Jurkat, Clone E6-1 (cell line): ENCODE data around the gene C14orf93.

Experiments used
- DNase-seq: peaks from one replicate; pipeline ENCODE4 v3.0.0-alpha.2; 2011; ENCODE audit warnings: low read depth, low spot score
- H3K4me3 ChIP-seq: 2 replicates; pipeline ENCODE4 v1.5.1; 2011; ENCODE audit warnings: mild to moderate bottlenecking, low read length, control low read depth, moderate library complexity

Gene C14orf93

DNA sequence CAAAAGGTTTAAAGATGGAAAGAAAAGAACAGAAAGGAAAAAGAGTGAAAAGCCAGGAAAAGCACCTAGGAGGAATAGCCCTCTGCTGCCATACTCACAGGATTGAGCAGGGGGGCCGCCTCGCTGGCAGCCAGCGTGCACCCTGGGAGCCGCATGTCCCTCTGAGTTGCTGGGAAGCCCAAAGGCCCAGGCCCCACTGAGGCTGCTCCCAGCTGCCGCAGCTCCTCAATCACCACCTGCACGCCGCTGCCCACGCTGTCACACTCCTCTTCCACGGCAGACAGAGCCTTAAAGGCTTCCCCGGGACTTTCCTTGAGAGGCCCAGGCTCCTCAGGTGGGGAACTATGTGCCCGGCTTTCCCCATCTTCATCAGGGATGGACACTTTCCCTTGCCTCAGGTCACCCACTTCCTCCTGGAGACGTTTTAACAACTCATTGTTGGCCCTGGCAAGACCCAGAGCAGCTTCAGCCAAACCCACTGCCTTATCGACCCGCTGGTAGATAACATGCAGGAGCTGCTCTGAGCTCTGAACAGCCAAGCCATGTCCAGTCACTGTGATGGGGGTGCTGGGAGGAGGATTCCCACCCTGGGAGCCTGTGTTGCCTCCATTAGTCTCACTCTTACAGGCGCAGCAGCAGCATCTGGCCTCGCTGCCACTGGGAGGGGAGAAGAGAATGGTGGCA is 11.5 kb downstream of the C14orf93 start:
- DNase-seq: no peak
- no peak overlapping the region for H3K4me3 ChIP-seq

GRCh38 chr14:22997676-22998323 is 12.1 kb downstream of the C14orf93 start:
- no peak for DNase-seq
- H3K4me3 ChIP-seq: no peak overlapping the region

- no peak overlapping the region for H3K4me3 ChIP-seq
- DNase-seq: no peak
These were observed 12.9 kb downstream of the C14orf93 start for GRCh38 chr14:22996768-22997654.

- H3K4me3 ChIP-seq: no peak overlapping the region
- no peak for DNase-seq
These were observed 13.9 kb downstream of the C14orf93 start for GRCh38 chr14:22995889-22996625.

- no peak overlapping the region for H3K4me3 ChIP-seq
- no peak for DNase-seq
These were observed 15.1 kb downstream of the C14orf93 start for GRCh38 chr14:22994762-22995275.

DNA sequence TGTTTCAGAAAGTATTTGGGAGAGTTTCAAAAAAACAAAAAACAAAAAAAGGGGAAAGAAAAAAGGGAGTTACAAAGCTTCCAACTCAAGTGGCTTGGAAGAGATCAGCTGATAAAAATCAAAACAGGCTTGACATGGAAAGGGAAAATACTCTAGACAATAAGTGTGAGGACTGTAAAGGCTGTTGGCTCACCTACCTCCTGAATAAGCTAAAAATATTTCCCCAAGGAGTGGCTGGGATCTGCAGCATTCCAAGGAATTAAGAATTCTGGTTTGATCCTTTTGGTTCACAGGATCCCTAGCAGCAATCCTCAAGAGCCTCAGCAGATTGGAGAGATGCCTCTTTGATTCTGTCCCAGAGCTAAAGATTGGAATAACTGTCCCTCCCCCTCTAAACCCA is 16.4 kb downstream of the C14orf93 start:
- no peak for DNase-seq
- H3K4me3 ChIP-seq: no peak overlapping the region

DNA sequence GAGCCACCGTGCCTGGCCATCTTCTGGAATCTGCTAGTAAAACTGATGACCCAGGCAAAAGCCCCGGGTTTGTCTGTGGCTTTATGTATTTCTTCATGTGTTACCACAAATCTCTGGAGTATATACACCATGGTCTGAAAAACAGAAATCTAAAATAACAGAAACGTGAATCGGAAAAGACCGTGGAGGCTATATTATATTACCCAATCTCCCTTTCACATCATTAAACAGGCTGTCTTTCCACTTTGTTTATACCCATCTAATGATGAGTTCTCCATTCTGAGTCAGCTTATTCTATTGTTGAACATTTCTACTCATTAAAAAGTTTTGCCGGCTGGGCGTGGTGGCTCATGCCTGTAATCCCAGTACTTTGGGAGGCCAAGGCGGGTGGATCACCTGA is 18.1 kb downstream of the C14orf93 start:
- DNase-seq: no peak
- no peak overlapping the region for H3K4me3 ChIP-seq

- no peak overlapping the region for H3K4me3 ChIP-seq
- no peak for DNase-seq
These were observed 22.7 kb downstream of the C14orf93 start for GRCh38 chr14:22987291-22987690.

DNA sequence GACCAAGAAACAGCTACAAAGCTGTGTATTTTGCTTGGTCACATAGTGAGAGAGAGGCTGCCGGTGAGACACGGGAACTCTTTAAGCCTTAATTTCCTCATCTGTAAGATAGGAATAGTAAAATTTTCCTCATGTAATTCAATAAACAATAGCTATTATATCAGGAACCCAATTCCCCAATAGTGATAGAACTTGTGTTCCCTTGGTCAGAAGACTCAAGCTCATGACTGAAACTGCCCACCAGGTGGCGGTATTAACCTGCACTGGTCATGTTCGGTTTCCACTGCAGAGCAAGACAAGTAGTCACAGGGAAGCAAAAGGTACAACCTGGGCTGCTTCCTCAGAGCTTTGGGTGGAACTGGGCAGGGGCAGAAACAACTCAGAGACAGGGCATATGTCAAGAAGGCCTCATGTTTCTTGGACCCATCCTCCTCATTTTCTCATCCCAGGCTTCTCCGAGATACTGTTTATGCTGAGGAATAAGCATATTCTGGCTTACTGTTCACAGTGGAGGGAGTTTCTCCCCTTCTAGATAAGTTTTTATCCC is 23.4 kb downstream of the C14orf93 start:
- H3K4me3 ChIP-seq: no peak overlapping the region
- DNase-seq: peak; percentile 88

GRCh38 chr14:22985894-22986507 is 23.9 kb downstream of the C14orf93 start:
- H3K4me3 ChIP-seq: no peak overlapping the region
- no peak for DNase-seq

DNA sequence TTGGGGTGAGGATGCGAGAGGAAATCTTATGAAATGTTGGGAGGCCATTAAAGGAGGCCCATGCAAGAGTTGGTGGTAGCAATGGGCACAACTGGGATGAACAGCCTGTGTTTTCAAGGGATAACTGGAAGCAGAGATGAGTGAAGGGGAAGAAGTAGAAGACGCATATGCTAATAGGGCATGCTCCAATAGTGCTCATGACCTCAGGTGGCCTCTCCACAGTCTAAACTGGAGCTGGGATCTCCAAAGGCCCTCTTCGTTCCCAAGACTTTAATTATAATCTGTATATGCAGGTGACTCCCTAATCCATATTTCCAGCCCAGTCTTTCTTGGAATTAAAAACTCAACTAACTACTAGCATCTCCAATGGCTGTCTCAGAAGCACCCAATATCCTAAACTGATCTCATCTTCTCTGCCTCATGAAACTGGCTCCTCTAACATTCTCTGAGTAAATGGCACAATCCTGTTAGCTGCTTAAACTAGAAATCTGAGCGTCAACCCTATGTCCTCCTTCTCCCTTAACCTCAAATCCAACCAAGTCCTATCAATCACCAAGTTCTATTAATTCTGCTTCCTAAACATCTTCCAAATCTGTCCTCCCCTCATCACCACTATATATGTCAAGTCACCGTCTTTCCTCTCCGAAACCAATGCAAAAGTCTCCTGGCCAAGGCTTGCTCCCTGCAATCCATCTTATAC is 24.8 kb downstream of the C14orf93 start:
- DNase-seq: no peak
- H3K4me3 ChIP-seq: no peak overlapping the region

DNA sequence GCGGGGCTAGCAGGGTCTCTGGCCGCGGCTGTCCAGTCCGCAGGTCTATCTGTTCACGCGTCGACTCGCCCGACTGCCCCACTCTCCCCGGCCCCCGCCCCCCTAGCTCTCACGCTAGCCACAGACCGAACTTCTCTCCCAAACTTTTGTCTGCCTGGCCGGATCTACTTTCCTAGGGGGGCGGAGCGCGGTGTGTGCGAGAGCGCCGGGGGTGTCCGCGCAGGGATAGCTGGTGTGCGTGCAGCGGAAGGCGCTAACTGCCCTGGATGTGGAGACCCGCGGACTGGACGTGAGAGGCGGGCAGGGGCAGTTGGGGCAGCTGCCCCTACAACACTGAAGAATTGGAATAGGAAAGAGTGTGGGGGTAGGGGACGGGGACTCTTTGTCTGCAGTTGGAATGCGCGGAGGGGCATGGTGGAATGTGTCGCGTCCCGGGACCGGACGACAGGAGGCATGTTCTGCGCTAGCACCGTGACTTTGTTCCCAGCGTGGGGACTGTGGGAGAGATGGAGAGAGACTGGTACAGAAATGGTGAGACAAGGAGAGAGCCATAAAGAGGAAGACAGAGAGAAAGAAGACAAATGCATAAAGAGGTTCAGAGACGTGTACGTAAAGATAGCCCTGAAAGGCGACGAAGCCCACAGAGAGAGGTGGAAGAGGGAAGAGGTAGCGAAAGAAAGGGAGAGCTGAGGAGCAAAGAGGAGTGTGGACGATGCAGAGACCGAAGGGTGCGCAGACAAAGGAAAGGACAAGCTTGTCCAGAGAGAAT is 27.3 kb downstream of the C14orf93 start, which contains the start of gene AJUBA:
AJUBA (minus strand) TSS at position 75 of the 769 bp plus-strand sequence. CDS start 285 bp downstream, outside the sequence.
- peak within 1 kb of the TSS; percentile 70 for H3K4me3 ChIP-seq
- peak; percentile 87 for DNase-seq

- peak overlapping the region; percentile 70 for H3K4me3 ChIP-seq
- DNase-seq: no peak
These were observed 28.0 kb downstream of the C14orf93 start for GRCh38 chr14:22981876-22982476.

GRCh38 chr14:22981090-22981875 is 28.7 kb downstream of the C14orf93 start:
- peak overlapping the region; percentile 70 for H3K4me3 ChIP-seq

GRCh38 chr14:22980672-22981089 is 29.3 kb downstream of the C14orf93 start:
- no peak for DNase-seq
- peak overlapping the region; percentile 51 for H3K4me3 ChIP-seq

More at GRCh38 chr14:22981090-22981875, 28.7 kb downstream of the C14orf93 start:
- no peak for DNase-seq
